GM04504 (cell line): ENCODE results near the gene ABHD16B.

Source experiments
- DNase-seq: peaks from one replicate; pipeline ENCODE4 v3.0.0-alpha.2; 2012; ENCODE audit warnings: low read depth

Gene ABHD16B

GRCh38 chr20:63861365-63861934 lies at the start of gene ABHD16B:
Gene ABHD16B, plus strand, starts transcription at chr20:63861498. Its CDS starts 43 bp downstream, at chr20:63861541.
- no peak for DNase-seq

- no peak for DNase-seq
Measured at GRCh38 chr20:63814891-63815614, 46.2 kb upstream of the ABHD16B start.

GRCh38 chr20:63815615-63816253 lies 45.6 kb upstream of the ABHD16B start:
- DNase-seq = no peak

- no peak for DNase-seq
Measured at GRCh38 chr20:63819224-63819921, 41.9 kb upstream of the ABHD16B start.

GRCh38 chr20:63821811-63822210 lies 39.5 kb upstream of the ABHD16B start:
- DNase-seq = no peak

GRCh38 chr20:63822276-63822696 lies 39.0 kb upstream of the ABHD16B start:
- no peak for DNase-seq

GRCh38 chr20:63823691-63824311 lies 37.5 kb upstream of the ABHD16B start:
- DNase-seq = no peak

GRCh38 chr20:63825331-63826118 lies 35.8 kb upstream of the ABHD16B start:
- no peak for DNase-seq

- DNase-seq = no peak
Measured at GRCh38 chr20:63826753-63827152, 34.5 kb upstream of the ABHD16B start.

GRCh38 chr20:63828124-63828523 lies 33.2 kb upstream of the ABHD16B start:
- no peak for DNase-seq

GRCh38 chr20:63828545-63828944 lies 32.8 kb upstream of the ABHD16B start:
- no peak for DNase-seq

GRCh38 chr20:63828951-63829350 lies 32.3 kb upstream of the ABHD16B start:
- no peak for DNase-seq

GRCh38 chr20:63829603-63829944 lies 31.7 kb upstream of the ABHD16B start:
- DNase-seq = no peak

GRCh38 chr20:63829945-63830835 lies 31.1 kb upstream of the ABHD16B start:
- no peak for DNase-seq

- no peak for DNase-seq
Measured at GRCh38 chr20:63830841-63831588, 30.3 kb upstream of the ABHD16B start, which contains the start of gene ZBTB46. Gene ZBTB46, minus strand, starts transcription at chr20:63831264. Its CDS starts 40,507 bp downstream, at chr20:63790757.

GRCh38 chr20:63831646-63831992 lies 29.7 kb upstream of the ABHD16B start:
- DNase-seq = no peak

GRCh38 chr20:63831993-63832686 lies 29.2 kb upstream of the ABHD16B start:
- no peak for DNase-seq

- no peak for DNase-seq
Measured at GRCh38 chr20:63833776-63834490, 27.4 kb upstream of the ABHD16B start.
